KMS-11 (cell line): ENCODE data around the gene SYNE1.

Experiments used
- H2AFZ ChIP-seq: fragments of 200-600 bp; sonication (generic); 2 replicates; pipeline ENCODE4 v1.6.1; 2016; ENCODE audit warnings: antibody characterized with exemption, mixed run types, low read depth
- H3K27ac ChIP-seq: fragments of 200-600 bp; sonication (generic); 2 replicates; pipeline ENCODE4 v1.6.1; 2016; ENCODE audit warnings: mild to moderate bottlenecking, mixed run types
- H3K27me3 ChIP-seq: fragments of 200-600 bp; sonication (generic); 2 replicates; pipeline ENCODE4 v1.6.1; 2017; ENCODE audit warnings: mild to moderate bottlenecking, low read depth, mixed run types, moderate library complexity; ENCODE audit not compliant: insufficient read depth
- H3K36me3 ChIP-seq: fragments of 200-600 bp; sonication (generic); 2 replicates; pipeline ENCODE4 v1.6.1; 2017; ENCODE audit warnings: mild to moderate bottlenecking, mixed run types; ENCODE audit not compliant: insufficient read depth
- H3K4me1 ChIP-seq: fragments of 200-600 bp; sonication (generic); 2 replicates; pipeline ENCODE4 v1.6.1; 2016; ENCODE audit warnings: mild to moderate bottlenecking, low read depth, mixed run types; ENCODE audit not compliant: poor library complexity, severe bottlenecking
- H3K4me2 ChIP-seq: fragments of 200-600 bp; sonication (generic); 2 replicates; pipeline ENCODE4 v1.7.0; 2016; ENCODE audit warnings: mild to moderate bottlenecking, mixed run types
- H3K4me3 ChIP-seq: fragments of 200-600 bp; sonication (generic); IDR thresholded peaks from 2 replicates; pipeline ENCODE4 v1.6.1; 2017; ENCODE audit warnings: low read depth, low read length, mixed read lengths; ENCODE audit not compliant: insufficient read depth
- H3K79me2 ChIP-seq: fragments of 200-600 bp; sonication (generic); 2 replicates; pipeline ENCODE4 v1.6.1; 2016; ENCODE audit warnings: low read depth, mixed run types; ENCODE audit not compliant: insufficient read depth
- H3K9ac ChIP-seq: fragments of 200-600 bp; sonication (generic); 2 replicates; pipeline ENCODE4 v1.6.1; 2016; ENCODE audit warnings: mild to moderate bottlenecking, mixed run types
- H4K20me1 ChIP-seq: fragments of 200-600 bp; sonication (generic); 2 replicates; pipeline ENCODE4 v1.6.1; 2016; ENCODE audit warnings: mild to moderate bottlenecking, mixed run types; ENCODE audit not compliant: insufficient read depth
- CTCF ChIP-seq: fragments of 200-600 bp; sonication (generic); conservative IDR thresholded peaks from 2 replicates; pipeline ENCODE4 v1.6.1; 2017; ENCODE audit warnings: low read depth, mild to moderate bottlenecking, antibody characterized with exemption, low read length, moderate library complexity, mixed read lengths

SYNE1 gene

GRCh38 chr6:152353440-152353839 lies 283.7 kb downstream of the SYNE1 start:
- H3K36me3 ChIP-seq = no peaks in the 10 kb centered on the region
- no peaks in the 10 kb centered on the region for H3K4me1 ChIP-seq
- H3K27me3 ChIP-seq = no peaks in the 10 kb centered on the region
- no peak overlapping the region for H2AFZ ChIP-seq
- no peak overlapping the region for H3K27ac ChIP-seq
- H3K9ac ChIP-seq = no peak overlapping the region
- no peak overlapping the region for H3K4me2 ChIP-seq
- H3K79me2 ChIP-seq = no peaks in the 10 kb centered on the region
- TF ChIP-seq CTCF = no peak
- no peak overlapping the region for H3K4me3 ChIP-seq
- no peaks in the 10 kb centered on the region for H4K20me1 ChIP-seq

GRCh38 chr6:152351742-152352141 lies 285.4 kb downstream of the SYNE1 start:
- Histone ChIP-seq H2AFZ (no peak overlapping the region), H3K27me3 (no peaks in the 10 kb centered on the region), H3K79me2 (no peaks in the 10 kb centered on the region), H3K4me3 (no peak overlapping the region), H4K20me1 (no peaks in the 10 kb centered on the region), H3K4me1 (no peaks in the 10 kb centered on the region), H3K9ac (no peak overlapping the region), H3K36me3 (no peaks in the 10 kb centered on the region), H3K4me2 (no peak overlapping the region), H3K27ac (no peak overlapping the region)
- TF ChIP-seq CTCF = no peak

DNA sequence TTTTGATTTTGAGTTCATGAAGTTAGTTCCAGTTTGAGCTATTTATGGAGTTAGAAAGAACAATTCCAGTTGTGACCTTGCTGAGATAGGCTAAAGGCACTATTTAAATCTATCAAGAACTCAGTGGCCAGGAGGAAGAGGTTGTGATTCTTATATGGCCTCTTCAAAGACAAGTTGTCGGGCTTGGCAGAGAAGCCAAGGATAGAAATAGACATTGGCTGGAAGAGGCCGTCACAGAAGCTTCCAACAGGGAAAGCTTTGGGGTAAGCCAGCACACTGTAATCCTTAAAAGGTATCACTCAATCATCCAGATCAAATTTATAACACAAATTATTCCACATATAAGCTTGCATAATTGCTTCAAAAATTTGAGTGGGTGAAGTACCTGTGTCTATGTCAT lies 286.1 kb downstream of the SYNE1 start:
- no peak overlapping the region for H2AFZ ChIP-seq
- no peak for TF ChIP-seq CTCF
- no peak overlapping the region for H3K27ac ChIP-seq
- no peak overlapping the region for H3K9ac ChIP-seq
- no peak overlapping the region for H3K4me2 ChIP-seq
- no peaks in the 10 kb centered on the region for H3K27me3 ChIP-seq
- no peaks in the 10 kb centered on the region for H3K79me2 ChIP-seq
- H3K36me3 ChIP-seq = no peaks in the 10 kb centered on the region
- H3K4me3 ChIP-seq = no peak overlapping the region
- no peaks in the 10 kb centered on the region for H3K4me1 ChIP-seq
- H4K20me1 ChIP-seq = no peaks in the 10 kb centered on the region

DNA sequence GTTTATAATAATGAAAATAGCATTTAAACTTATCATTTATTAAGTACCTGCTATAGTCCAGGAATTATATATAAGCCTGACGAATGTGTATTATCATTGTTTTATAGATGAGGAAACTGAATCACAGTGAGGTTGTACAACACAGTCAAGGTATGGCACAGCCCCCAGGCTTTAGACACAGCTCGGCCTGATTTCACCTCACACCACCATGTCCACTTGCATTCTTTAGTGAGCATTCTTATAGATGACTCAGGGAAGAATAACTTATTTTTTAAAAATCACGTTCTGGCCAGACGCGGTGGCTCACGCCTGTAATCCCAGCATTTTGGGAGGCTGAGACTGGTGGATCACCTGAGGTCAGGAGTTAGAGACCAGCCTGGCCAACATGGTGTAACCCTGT lies 289.0 kb downstream of the SYNE1 start:
- no peaks in the 10 kb centered on the region for H3K79me2 ChIP-seq
- H4K20me1 ChIP-seq = no peaks in the 10 kb centered on the region
- TF ChIP-seq CTCF = no peak
- no peak overlapping the region for H3K27ac ChIP-seq
- H3K4me2 ChIP-seq = no peak overlapping the region
- no peaks in the 10 kb centered on the region for H3K27me3 ChIP-seq
- no peaks in the 10 kb centered on the region for H3K36me3 ChIP-seq
- H2AFZ ChIP-seq = no peak overlapping the region
- no peak overlapping the region for H3K9ac ChIP-seq
- no peak overlapping the region for H3K4me3 ChIP-seq
- H3K4me1 ChIP-seq = no peaks in the 10 kb centered on the region
